ENCODE results near the gene HNRNPAB.
A peak's percentile ranks its signal among the peaks of the same experiment; 100 is the strongest.

Gene HNRNPAB

GRCh38 chr5:178191661-178192060 is 12.7 kb upstream of the HNRNPAB start (continued):
- no peak for TF ChIP-seq PRDM6 (tag by site-specific recombination; IDR thresholded peaks at IDR 0.05)
- TF ChIP-seq ZBTB21 (tag by site-specific recombination; IDR thresholded peaks at IDR 0.05) = no peak
- no peak for TF ChIP-seq KLF10 (tag by site-specific recombination; IDR thresholded peaks at IDR 0.05)
- peak; percentile 61 for TF ChIP-seq ZBTB8A (tag by site-specific recombination; IDR thresholded peaks at IDR 0.05)
- no peak for TF ChIP-seq KLF8 (tag by site-specific recombination; IDR thresholded peaks at IDR 0.05)
- no peak for TF ChIP-seq ZNF558 (tag by site-specific recombination; IDR thresholded peaks at IDR 0.05)
- TF ChIP-seq ELK4 (IDR thresholded peaks at IDR 0.05; ENCODE audit: borderline replicate concordance, low read depth, low read length) = no peak
- TF ChIP-seq ZNF518A (tag by site-specific recombination; conservative IDR thresholded peaks at IDR 0.05; ENCODE audit: low read depth) = peak; percentile 83
- TF ChIP-seq AEBP2 (tag by site-specific recombination; IDR thresholded peaks at IDR 0.05; ENCODE audit: borderline replicate concordance) = no peak
- TF ChIP-seq ZNF776 (tag by site-specific recombination; IDR thresholded peaks at IDR 0.05; ENCODE audit: borderline replicate concordance) = no peak
- no peak for TF ChIP-seq ZNF324 (tag by site-specific recombination; IDR thresholded peaks at IDR 0.05)
- TF ChIP-seq ZNF473 (tag by site-specific recombination; IDR thresholded peaks at IDR 0.05) = no peak
- 0 out of 2 replicates have a peak, but pooled peaks have one; percentile 19 for TF ChIP-seq ZNF791 (tag by site-specific recombination; IDR thresholded peaks at IDR 0.05)
- no peak for TF ChIP-seq MEIS1 (CRISPR knock-in tag; IDR thresholded peaks at IDR 0.05; ENCODE audit: borderline replicate concordance)
- 0 out of 2 replicates have a peak, but pooled peaks have one; percentile 26 for TF ChIP-seq ZNF223 (tag by site-specific recombination; IDR thresholded peaks at IDR 0.05)
- no peak for TF ChIP-seq ZBTB44 (tag by site-specific recombination; IDR thresholded peaks at IDR 0.05)
- TF ChIP-seq OSR2 (tag by site-specific recombination; IDR thresholded peaks at IDR 0.05) = no peak
- no peak for TF ChIP-seq SALL2 (tag by site-specific recombination; IDR thresholded peaks at IDR 0.05; ENCODE audit: borderline replicate concordance)
- TF ChIP-seq ZNF221 (tag by site-specific recombination; IDR thresholded peaks at IDR 0.05; ENCODE audit: borderline replicate concordance) = no peak
- no peak for TF ChIP-seq ZBTB49 (tag by site-specific recombination; IDR thresholded peaks at IDR 0.05; ENCODE audit: low read depth)
- no peak for TF ChIP-seq ZNF398 (tag by site-specific recombination; IDR thresholded peaks at IDR 0.05)
- TF ChIP-seq YY2 (tag by site-specific recombination; IDR thresholded peaks at IDR 0.05) = no peak
- TF ChIP-seq ZNF664 (tag by site-specific recombination; IDR thresholded peaks at IDR 0.05) = 0 out of 2 replicates have a peak, but pooled peaks have one; percentile 16
- no peak for TF ChIP-seq KLF7 (tag by site-specific recombination; IDR thresholded peaks at IDR 0.05; ENCODE audit: borderline replicate concordance)
- no peak for TF ChIP-seq ZNF621 (tag by site-specific recombination; IDR thresholded peaks at IDR 0.05)

All from HEK293 (cell line).